MV-4-11 (cell line): ENCODE measurements around the gene LIF.
"Not testable (repeated sequence)": the region's sequence is repeated elsewhere in the genome, so short reads cannot be mapped to it uniquely, and the experiment has no call there.

Source experiments
- DNase-seq: peaks from one replicate; lab custom pipeline; 2025; lab: John Stamatoyannopoulos, UW

Gene LIF

GRCh38 chr22:30224161-30224857 lies 22.2 kb downstream of the LIF start:
- peak; percentile 70 for DNase-seq

GRCh38 chr22:30223303-30223702 lies 23.3 kb downstream of the LIF start:
- DNase-seq = no peak

GRCh38 chr22:30222321-30222720 lies 24.2 kb downstream of the LIF start:
- no peak for DNase-seq

- peak; percentile 13 for DNase-seq
Observed at GRCh38 chr22:30221121-30221992, 25.2 kb downstream of the LIF start.

- DNase-seq = no peak
Observed at GRCh38 chr22:30220338-30221012, 26.1 kb downstream of the LIF start.

- DNase-seq = no peak
Observed at GRCh38 chr22:30219668-30220278, 26.8 kb downstream of the LIF start.

- no peak for DNase-seq
Observed at GRCh38 chr22:30219049-30219654, 27.4 kb downstream of the LIF start.

- DNase-seq = no peak
Observed at GRCh38 chr22:30217698-30218560, 28.6 kb downstream of the LIF start.

- no peak for DNase-seq
Observed at GRCh38 chr22:30216710-30217109, 29.8 kb downstream of the LIF start.

- not testable (repeated sequence) for DNase-seq
Observed at GRCh38 chr22:30216272-30216671, 30.3 kb downstream of the LIF start.

GRCh38 chr22:30214703-30215407 lies 31.7 kb downstream of the LIF start:
- DNase-seq = no peak

GRCh38 chr22:30212996-30213441 lies 33.5 kb downstream of the LIF start:
- peak; percentile 90 for DNase-seq

- peak; percentile 85 for DNase-seq
Observed at GRCh38 chr22:30212363-30212995, 34.1 kb downstream of the LIF start.

- DNase-seq = no peak
Observed at GRCh38 chr22:30211124-30211820, 35.3 kb downstream of the LIF start.

GRCh38 chr22:30210235-30210909 lies 36.2 kb downstream of the LIF start:
- DNase-seq = no peak

- DNase-seq = no peak
Observed at GRCh38 chr22:30209642-30210041, 36.9 kb downstream of the LIF start.

- no peak for DNase-seq
Observed at GRCh38 chr22:30208631-30209603, 37.6 kb downstream of the LIF start.
